SKM-1 (cell line): ENCODE measurements around the gene L1CAM.

Experiments
- DNase-seq: peaks from one replicate; lab custom pipeline; 2025; ENCODE audit not compliant: unreplicated experiment; lab: John Stamatoyannopoulos, UW

Gene L1CAM

DNA sequence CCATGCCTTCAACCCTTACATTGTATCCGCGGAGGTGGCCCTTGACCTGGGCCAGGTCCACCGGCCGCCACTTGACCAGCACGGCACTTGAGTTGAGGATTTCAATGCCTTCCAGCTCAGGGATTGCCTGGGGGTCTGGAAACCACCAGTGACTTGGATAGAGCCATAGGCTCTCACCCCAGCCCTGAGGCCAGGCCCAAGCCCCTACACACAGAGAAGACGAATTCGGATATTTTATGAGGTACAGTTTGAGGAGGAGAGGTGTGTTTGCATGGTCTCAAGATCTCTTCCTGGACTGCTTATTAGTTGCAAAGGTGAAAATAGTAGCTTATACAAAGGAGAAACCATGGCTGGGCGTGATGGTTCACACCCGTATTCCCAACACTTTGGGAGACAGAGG lies 20.3 kb downstream of the L1CAM start:
- DNase-seq = no peak

DNA sequence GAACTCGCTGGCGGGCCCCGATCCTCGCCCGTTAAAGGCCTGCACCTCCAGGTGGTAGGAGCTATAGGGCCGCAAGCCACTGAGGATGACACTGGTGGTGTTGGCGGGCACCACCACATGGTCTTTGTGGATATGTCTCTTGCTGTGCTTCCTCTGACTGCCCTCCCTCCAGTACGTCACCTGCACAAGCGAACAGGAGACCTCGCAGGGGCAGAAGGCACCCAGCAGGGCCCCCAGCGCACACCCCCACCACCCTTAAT lies 20.7 kb downstream of the L1CAM start:
- no peak for DNase-seq

DNA sequence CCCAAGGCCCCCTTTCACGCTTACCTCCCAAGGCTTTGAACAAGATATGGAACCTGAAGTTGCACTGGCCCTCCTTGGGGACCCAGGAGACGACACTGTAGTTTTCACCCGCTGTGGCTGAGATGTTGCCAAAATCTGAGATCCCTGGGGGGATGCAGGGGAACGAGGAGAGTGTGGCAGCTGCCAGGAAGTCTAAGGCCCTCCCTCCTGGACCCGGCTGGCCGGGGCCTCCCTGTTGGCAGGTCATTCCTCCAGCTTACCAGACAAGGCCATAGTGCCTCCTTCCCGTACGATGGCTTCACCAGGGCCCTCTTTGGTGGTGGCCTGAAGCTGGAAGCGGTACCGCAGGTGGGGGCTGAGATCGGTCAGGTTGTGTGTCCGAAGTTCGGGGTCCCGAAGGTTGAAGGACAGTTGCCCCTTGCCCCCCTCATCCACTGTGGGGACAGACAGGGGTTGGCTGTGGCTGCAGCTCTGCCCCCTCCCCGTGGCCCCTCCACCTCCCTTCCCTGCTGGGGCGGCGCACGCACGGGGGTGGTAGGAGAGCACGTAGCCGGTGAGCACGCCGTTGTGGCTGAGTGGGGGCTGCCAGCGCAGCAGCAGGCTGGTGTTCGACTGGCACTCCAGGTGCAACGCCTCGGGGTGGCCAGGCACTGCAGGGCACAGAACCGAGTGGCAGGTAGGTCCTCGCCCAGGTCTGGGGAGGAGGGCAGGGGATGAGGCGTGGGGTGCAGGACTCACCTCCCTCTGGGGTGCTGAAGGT lies 21.2 kb downstream of the L1CAM start:
- no peak for DNase-seq

DNA sequence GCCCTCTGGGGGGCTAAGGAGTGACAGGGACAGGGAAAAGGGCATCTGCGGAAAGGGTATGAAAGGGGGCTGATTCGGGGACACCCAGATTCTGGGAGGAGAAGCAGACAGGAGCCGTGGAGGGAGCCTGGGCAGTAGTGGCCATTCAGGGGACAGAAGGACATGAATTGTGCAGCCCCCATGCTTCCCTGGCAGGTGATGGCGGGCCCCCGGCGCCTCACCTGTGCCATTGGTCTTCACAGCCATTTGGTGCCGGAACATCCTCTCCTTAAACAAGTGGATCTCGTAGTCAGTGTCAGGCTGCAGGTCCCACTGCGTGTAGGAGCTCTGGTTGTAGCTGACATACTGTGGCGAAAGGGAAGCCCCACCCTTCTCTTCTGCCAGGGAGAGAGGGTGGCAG lies 21.9 kb downstream of the L1CAM start:
- DNase-seq = no peak

DNA sequence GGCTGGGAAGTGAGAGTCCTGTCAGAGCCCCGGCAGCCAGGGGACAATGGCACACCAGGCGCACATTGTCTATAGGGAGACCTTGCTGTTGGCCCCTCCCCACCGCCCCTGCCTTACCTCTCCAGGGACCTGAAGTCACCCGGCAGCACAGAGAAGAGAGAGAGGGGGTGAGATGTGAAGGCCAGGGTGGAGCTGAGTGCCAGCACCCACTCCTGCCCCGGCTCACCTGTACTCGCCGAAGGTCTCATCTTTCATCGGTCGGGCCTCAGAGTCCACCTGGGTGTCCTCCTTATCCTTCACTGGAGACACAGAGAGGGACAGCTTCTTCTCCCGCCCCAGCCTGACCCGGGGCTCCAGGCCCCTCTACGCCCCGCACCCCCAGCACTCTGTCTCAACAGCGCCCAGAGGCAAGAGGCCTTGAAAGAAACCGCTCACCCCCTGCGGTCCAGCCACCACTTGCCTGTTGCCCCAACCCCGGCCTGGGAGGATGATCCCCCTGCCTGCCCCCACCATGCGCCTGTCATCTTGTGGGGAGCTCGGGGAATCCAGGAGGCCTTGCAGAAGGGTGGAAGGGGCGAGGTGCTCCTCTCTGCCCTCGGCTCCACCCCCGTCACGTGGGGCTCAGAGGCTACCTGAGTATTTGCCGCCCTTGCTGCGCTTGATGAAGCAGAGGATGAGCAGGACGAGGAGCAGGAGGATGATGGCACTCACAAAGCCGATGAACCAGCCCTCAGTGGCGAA lies 22.6 kb downstream of the L1CAM start:
- no peak for DNase-seq

DNA sequence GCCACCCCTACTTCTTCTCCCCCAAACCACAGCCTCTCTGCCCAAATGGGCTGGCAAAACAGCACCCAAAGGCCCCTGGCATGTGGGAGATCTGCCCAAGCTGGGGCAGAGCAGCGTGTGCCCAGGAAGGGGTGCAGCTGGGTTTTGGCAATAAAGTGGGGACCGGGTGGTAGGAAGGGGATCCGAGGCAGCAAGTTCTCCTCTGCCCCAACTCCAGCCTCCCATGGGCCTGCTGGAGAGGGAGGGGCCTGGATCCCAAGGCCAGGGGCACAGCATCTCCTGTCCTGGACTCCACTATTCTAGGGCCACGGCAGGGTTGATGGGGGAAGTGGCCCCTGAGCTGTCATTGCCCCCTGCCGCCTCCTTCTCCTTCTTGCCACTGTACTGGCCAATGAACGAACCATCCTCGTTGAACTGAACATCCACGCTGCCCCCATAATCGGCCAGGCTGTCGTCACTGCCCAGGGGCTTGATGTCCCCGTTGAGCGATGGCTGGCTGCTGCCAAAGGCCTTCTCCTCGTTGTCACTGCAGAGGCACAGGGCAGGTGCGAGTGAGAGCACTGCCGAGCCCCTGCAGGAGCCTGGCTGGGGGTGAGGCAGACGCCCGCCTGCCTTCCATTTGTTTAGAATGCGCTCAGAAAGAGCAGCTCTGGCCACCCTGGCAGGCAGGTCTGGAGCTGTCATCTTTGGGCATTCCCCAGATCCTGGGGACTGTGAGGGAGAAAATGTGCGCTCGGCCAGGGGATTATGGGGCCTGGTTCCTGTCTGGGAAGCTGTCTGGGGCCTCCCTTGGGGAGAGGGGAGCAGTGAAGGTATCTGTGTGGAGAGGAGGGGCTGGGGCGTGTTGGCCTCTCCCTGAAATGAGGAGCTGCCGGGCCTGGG lies 23.4 kb downstream of the L1CAM start:
- no peak for DNase-seq

DNA sequence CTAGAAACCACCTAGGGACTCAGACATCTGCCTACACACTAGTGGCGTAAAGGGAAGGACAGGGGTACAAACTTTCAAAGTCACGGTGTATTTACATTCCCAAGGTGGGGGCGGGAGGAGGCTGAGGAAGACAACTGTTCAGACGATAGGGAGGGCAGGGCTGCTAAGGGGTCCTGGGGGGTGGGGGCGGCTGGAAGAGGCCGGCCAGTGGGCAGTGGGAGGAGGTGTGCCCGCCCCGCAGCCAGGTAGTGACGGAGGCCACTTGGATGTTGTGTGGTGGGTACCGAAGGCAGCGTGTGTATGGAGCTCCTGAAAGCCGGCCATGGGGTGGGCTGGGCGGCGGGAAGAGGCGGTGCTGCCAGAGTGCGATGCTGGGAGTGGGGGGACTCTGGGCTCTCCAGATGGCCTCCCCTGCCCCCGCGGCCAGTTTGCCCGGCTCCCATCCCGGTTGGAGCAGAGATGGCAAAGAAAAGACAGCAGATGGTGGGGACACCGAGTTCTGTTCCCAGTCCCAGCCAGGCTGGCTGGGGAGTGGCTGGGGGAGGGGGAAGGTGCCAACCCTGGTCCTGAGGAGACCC lies 24.2 kb downstream of the L1CAM start:
- DNase-seq = no peak

DNA sequence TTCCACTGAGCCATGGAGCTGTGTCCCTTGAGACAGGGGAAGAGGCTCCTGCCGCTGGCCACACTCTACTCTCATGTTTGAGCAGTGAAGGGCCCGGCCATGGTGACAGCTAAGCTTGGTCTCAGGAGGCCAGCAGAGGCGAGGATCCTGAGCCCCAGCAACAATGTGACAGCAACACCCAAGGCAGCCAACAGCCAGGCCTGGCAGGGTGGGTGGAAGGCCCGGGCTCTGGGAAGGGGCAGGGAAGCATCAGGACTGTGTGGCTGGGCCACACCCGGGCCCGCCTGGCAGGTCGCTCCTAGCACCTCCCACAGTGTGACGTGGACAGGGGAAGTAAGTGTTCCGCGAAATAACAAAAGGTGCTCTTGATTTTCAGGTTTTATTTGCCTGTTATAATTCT lies 24.8 kb downstream of the L1CAM start:
- DNase-seq = no peak

DNA sequence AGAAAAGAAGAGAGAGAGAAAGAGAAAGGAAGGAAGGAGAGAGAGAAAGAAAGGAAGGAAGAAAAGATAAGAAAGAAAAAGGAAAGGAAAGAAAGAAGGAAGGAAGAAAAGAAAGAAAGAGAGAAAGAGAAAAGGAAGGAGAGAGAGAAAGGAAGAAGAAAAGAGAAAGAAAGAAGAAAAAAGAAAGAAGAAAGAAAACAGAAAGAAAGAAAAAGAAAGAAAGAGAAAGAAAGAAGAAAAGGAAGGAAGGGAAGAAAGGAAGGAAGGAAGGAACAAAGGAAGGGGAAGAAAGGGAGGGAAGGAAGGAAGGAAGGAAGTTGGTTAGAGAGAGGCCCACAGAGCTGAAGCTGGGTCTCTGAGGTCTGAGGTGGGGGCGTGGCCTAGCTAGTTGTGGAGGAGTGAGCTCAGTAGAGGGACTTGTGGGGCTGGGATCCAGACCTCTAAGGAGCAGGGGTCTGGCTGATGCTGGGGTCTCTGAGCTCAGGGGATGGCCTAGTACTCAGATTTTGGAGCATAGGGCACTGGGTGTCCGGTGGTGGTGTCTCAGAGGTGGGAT lies 28.5 kb downstream of the L1CAM start:
- no peak for DNase-seq

DNA sequence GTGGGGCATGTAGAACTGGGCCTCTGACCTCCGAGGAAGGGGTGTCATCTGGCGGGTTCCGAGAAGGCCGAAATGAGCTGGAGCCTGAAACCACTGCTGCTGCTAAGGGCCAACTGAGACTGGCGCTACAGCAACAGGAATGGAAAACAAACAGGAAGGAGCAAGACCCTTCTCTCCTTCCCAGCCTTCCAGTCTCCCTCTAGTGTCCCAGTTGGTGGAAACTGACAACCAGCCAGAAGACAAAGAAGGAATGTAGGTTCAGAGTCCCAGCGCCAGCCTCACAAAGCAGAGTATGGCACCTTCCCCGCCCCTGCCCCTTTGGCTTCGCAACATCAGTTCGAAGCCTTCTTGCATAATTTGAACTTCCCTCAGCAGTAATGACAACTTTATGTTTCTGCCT lies 31.3 kb downstream of the L1CAM start:
- DNase-seq = no peak

DNA sequence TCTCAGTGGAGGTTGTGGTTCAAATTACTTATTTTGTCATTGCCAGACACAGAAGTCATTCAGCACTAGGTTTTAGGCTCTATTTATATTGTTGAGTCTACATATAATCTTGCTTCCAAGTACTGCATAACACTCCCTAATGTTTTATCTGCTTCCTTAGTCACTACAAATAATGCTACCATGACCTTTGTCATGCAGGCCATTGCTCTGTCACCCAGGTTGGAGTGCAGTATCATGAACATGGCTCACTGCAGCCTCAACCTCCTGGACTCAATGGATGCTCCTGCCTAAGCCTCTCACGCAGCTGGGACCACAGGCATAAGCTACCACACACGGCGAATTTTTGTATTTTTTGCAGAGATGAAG lies 32.1 kb downstream of the L1CAM start:
- no peak for DNase-seq

DNA sequence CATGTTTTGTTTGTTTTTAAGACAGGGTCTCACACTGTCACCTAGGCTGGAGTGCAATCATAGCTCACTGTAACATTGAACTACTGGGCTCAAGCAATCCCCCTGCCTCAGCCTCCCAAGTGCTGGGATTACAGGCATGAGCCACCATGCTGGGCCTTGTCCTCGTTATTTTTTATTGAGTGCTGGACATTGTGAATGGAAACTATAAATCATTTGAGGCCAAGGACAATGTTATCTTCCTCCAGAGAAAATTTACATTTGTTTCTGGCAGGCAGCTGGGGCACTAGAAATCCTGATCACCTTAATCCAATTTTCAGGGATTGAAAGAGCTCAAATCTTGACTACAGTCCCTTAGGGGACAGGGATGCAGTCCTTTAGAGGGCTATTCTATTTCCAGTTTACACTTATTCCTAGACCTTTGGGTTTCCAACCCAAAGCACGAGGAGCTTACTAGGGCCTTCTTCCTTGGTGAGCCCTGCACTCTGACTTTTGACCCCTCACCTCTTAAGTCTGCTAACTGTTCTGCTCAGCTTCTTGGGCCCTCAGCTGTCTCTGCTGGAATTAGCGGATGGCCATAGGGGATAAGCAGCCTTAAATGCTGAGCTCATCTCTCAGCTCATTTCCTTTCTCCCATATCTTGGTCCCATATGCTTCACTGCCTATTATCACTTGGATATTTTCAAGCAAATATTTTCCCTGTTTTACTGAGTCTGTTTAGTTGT lies 32.6 kb downstream of the L1CAM start:
- no peak for DNase-seq

DNA sequence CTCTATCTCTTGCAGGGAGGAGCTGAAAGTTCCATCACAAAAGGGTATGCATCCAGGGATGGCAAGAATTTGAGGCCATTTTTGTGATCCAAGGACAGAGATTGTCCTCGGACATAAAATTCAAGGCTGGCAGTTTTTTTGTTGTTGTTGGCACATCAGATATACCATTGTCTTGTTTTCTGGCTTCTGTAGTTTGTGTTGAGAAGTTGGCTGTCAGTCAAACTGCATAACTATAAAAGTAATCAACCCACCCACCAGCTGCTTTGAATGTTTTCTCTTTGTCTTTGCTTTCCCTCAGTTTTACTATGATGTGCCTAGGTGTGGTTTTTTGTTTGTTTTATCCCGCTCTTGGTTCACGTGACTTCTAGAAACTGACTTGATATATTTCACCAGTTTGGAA lies 34.0 kb downstream of the L1CAM start:
- DNase-seq = no peak

DNA sequence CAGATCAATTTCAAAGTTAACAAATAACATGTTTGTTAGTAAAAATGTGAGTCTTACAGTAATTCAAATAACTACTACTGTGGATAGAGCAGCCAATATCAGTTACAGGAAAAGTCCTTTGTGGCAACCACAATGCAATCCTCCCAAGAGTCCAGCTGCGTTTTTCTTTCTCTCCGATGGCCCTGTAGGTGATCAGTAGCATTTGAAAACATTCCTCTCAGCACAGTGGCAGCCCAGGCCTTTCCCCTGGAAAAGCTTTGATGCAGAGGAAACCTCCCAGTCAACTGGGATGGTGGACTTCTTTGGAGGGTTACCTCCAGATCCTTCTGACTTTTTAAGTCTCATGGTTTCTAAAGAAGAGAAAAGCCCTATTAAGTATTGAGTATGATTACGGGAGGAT lies 37.6 kb downstream of the L1CAM start:
- no peak for DNase-seq

DNA sequence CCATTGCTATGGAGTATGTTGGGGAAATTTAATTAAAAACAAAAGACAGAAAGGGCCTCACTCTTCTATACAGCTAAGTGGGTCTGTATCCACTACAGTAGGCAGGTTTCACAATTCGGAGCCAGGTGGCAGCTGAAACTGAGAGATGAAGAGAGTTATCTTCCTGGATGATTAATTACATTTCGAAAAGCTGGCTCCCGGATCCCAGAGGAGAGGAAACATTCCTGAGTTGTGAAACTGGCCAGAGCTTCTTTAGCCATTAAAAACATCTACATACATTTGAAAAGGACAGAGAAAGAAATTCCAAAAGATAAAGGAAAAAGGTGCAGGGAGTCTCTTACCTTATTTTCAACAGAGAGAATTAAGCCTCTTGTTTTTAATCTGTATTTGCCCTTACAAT lies 40.1 kb downstream of the L1CAM start:
- DNase-seq = no peak

DNA sequence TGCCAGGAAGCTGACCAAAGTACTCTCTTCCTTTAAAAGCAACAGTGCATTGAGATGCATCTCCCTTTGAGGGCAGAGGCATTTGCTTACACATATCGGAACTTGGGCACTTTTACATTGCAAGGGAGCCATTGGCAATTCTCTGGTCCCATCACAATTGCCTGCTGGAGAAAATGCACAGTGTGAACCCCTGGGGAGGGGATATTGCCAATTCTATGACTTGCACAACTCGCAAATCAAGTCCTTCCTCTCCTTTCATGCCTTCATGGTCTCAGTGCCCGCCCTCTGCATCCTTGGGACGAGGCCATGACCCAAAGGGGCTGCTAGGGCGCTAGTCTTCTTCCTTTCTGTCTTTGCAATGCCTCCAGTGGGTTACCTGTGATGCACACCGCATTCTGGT lies 40.8 kb downstream of the L1CAM start:
- no peak for DNase-seq

DNA sequence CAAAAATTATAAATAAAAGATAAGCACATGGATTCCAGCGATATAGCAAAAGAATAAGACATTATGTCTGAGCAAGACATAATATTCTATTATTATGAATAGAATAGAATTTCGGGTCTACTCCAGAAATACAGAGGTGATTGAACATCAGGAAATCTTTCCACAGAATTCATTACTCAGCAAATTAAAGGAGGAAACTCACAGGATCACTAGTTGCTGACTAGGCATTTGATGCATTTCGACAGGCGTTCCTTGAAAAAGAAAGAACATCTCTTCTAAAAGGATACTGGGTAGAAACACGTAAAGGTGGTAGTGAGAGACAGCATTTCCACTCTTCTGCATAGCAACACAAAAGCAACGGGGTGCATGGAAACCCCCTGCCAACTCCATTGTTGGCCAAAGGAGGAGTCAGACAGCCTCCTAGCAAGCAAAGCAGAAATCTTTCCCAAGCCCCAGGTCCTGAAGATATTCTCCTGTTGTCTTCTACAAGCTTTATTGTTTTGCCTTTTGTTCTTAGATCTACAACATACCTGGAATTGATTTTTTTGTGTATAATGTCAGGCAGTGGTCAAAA lies 41.4 kb downstream of the L1CAM start:
- no peak for DNase-seq

DNA sequence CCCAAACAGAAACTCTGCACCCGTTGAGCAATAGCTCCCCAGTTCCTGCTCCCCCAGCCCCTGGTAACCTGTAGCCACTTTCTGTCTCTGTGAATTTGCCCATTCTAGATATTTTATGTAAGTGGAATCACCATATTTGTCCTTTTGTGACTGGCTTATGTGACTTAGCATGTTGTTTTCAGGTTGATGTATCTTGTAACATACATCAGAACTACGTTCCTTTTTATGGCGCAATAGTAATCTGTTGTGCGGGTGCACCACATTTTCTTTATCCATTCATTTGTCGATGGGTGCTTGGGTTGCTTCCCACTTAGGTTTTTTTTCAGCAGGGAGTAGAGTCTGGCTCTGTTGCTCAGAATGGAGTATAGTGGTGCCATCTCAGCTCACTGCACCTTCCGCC lies 49.1 kb downstream of the L1CAM start:
- DNase-seq = no peak

DNA sequence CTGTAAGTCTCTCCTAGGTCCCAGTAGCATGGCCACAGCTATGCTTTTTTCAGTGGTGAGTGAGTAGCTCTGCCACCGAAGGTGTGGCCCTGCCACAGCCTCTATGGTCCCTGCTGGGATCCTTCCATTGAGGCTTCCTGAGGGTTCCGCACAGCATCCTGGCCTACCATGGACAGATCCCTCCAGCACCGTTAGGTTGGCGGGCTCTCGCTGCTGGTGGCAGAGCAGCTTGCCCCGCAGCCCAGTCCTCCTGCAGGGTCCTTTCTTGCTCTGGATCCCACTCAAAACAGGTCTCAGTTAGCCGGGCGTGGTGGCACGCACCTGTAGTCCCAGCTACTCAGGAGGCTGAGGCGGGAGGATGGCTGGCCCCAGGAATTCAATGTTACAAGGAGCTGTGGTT lies 53.2 kb downstream of the L1CAM start:
- no peak for DNase-seq

DNA sequence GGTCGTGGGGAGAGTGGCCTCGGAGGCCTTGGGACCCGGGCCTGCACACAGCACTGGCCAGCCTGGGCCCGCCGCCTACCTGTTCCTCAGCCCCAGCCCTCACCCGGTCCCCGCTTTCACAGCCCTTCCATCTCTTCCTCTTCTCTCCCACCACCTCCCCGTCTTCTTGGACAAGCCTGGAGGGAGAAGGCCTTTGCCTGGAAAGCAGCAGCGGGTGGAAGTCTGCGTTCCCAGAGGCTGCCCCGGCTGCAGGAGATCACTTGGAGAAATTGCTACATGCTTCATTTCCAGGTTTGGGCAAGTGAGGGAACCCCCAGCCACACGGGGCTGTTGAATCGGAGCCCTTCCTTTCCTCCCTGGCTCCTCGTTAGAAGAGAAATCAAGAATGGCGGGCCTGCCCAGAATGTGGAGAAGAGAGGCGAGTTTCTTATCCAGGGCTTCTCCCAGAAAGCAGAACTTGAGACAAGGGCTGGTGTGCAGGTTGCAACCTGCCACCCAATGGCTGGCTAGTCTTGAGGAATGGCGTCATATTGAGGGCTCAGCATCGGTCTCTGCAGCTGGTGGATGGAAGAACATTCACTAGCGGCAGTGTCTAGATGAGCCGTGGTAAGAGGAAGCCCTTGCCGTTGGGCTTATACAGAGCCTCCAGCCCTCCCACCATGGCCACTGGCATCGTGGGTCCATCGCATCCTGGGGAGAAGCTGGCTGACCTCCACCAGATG lies 54.4 kb downstream of the L1CAM start:
- no peak for DNase-seq
